Measurements from ENCODE around the gene RRP8. TPM values are rescaled to one million over a fixed set of nuclear protein-coding genes. Genes with fewer than 3 reads are reported as not detected.
A peak's percentile ranks its signal among the peaks of the same experiment; 100 is the strongest.

Gene RRP8
- 10 to 100 TPM; 18.8 to 22.2 TPM for total RNA-seq
- 10 to 100 TPM in 1 of 2 donors, 1 to 10 TPM in 1; 3.4 to 37.3 TPM for polyA plus RNA-seq
- long read RNA-seq, donor 1, full-length matches to known transcripts, result 62 of 89 reads
- long read RNA-seq, donor 1, partial matches to known transcripts, result 7 of 89 reads
- long read RNA-seq, donor 1, other reads (novel, unspliced or antisense), result 20 of 89 reads
- long read RNA-seq, donor 2, full-length matches to known transcripts, result 8 of 15 reads
- long read RNA-seq, donor 2, partial matches to known transcripts, result 3 of 15 reads
- long read RNA-seq, donor 2, other reads (novel, unspliced or antisense), result 4 of 15 reads

- H3K36me3 ChIP-seq (ENCODE audit: control insufficient read depth in 1 of 2, insufficient read depth in 2 of 2, low read length in 1 of 2), result peaks cover 0 to 21% of the 10 kb centered on the region in 2 donors
- WGBS, 2 donors, result 0% methylated on average over 68 to 72 of the region's 72 CpGs
- H3K9me3 ChIP-seq (ENCODE audit: control insufficient read depth, low read length), result no peaks in the 10 kb centered on the region
- peak within 1 kb of the TSS; percentile 80 to 92 for H3K4me3 ChIP-seq (ENCODE audit: low read length in 2 of 2)
- ATAC-seq (ENCODE audit: low FRiP score), result peak; percentile 94
- intact Hi-C loops (cut with DNase I), result loop anchor here in 1 of 2 donors (5.0 kb wide), 1 partner anchor 79 kb away; the partner anchor contains the start of gene MRPL17
- H3K4me1 ChIP-seq (ENCODE audit: control insufficient read depth in 1 of 2, insufficient read depth in 2 of 2, low read length in 2 of 2), result peaks cover 7% of the 10 kb centered on the region in 2 donors
- no peaks in the 10 kb centered on the region for H3K27me3 ChIP-seq (ENCODE audit: control insufficient read depth in 1 of 2, insufficient read depth in 2 of 2, low read length in 1 of 2)
- DNase-seq, result peak; percentile 95 to 97
- H3K27ac ChIP-seq (ENCODE audit: low read depth in 1 of 2, low read length in 2 of 2), result peak within 1 kb of the TSS; percentile 98
Observed at GRCh38 chr11:6603287-6604080, at the start of gene RRP8, which contains the start of gene ILK. TSS of gene RRP8 (minus strand) at chr11:6603616. CDS start at chr11:6603502, 114 bp downstream. TSS of gene ILK (plus strand) at chr11:6603774. CDS start at chr11:6604272, 498 bp downstream.

- Histone ChIP-seq H3K27me3 (ENCODE audit: control insufficient read depth in 1 of 2, insufficient read depth in 2 of 2, low read length in 1 of 2) (no peaks in the 10 kb centered on the region), H3K27ac (ENCODE audit: low read depth in 1 of 2, low read length in 2 of 2) (peak overlapping the region in 1 of 2 donors; percentile 53), H3K36me3 (ENCODE audit: control insufficient read depth in 1 of 2, insufficient read depth in 2 of 2, low read length in 1 of 2) (no peaks in the 10 kb centered on the region), H3K4me1 (ENCODE audit: control insufficient read depth in 1 of 2, insufficient read depth in 2 of 2, low read length in 2 of 2) (peaks cover 0 to 4% of the 10 kb centered on the region in 2 donors), H3K9me3 (ENCODE audit: control insufficient read depth, low read length) (no peaks in the 10 kb centered on the region), H3K4me3 (ENCODE audit: low read length in 2 of 2) (no peak overlapping the region)
- 86 to 91% methylated on average over 1 of the region's 1 CpG for WGBS, 2 donors
- ATAC-seq (ENCODE audit: low FRiP score) (no peak), DNase-seq (no peak)
- intact Hi-C loops (cut with DNase I), result no loop called here
Observed at GRCh38 chr11:6653097-6653496, 49.7 kb upstream of the RRP8 start.

GRCh38 chr11:6652182-6652581 lies 48.8 kb upstream of the RRP8 start:
- no peak overlapping the region for H3K4me3 ChIP-seq (ENCODE audit: low read length in 2 of 2)
- no peak for ATAC-seq (ENCODE audit: low FRiP score)
- H3K36me3 ChIP-seq (ENCODE audit: control insufficient read depth in 1 of 2, insufficient read depth in 2 of 2, low read length in 1 of 2), result no peaks in the 10 kb centered on the region
- 68 to 71% methylated on average over 3 of the region's 3 CpGs for WGBS, 2 donors
- H3K27me3 ChIP-seq (ENCODE audit: control insufficient read depth in 1 of 2, insufficient read depth in 2 of 2, low read length in 1 of 2), result no peaks in the 10 kb centered on the region
- DNase-seq, result no peak
- intact Hi-C loops (cut with DNase I), result no loop called here
- H3K27ac ChIP-seq (ENCODE audit: low read depth in 1 of 2, low read length in 2 of 2), result no peak overlapping the region
- H3K4me1 ChIP-seq (ENCODE audit: control insufficient read depth in 1 of 2, insufficient read depth in 2 of 2, low read length in 2 of 2), result peaks cover 0 to 4% of the 10 kb centered on the region in 2 donors
- H3K9me3 ChIP-seq (ENCODE audit: control insufficient read depth, low read length), result no peaks in the 10 kb centered on the region

- WGBS, 2 donors, result 57 to 66% methylated on average over 6 of the region's 6 CpGs
- no peaks in the 10 kb centered on the region for H3K36me3 ChIP-seq (ENCODE audit: control insufficient read depth in 1 of 2, insufficient read depth in 2 of 2, low read length in 1 of 2)
- H3K4me3 ChIP-seq (ENCODE audit: low read length in 2 of 2), result no peak overlapping the region
- no peaks in the 10 kb centered on the region for H3K27me3 ChIP-seq (ENCODE audit: control insufficient read depth in 1 of 2, insufficient read depth in 2 of 2, low read length in 1 of 2)
- intact Hi-C loops (cut with DNase I), result no loop called here
- ATAC-seq (ENCODE audit: low FRiP score) (no peak), DNase-seq (no peak)
- H3K4me1 ChIP-seq (ENCODE audit: control insufficient read depth in 1 of 2, insufficient read depth in 2 of 2, low read length in 2 of 2), result peaks cover 0 to 4% of the 10 kb centered on the region in 2 donors
- no peaks in the 10 kb centered on the region for H3K9me3 ChIP-seq (ENCODE audit: control insufficient read depth, low read length)
- no peak overlapping the region for H3K27ac ChIP-seq (ENCODE audit: low read depth in 1 of 2, low read length in 2 of 2)
Observed at GRCh38 chr11:6650980-6651379, 47.6 kb upstream of the RRP8 start.

- H3K36me3 ChIP-seq (ENCODE audit: control insufficient read depth in 1 of 2, insufficient read depth in 2 of 2, low read length in 1 of 2), result no peaks in the 10 kb centered on the region
- ATAC-seq (ENCODE audit: low FRiP score), result no peak
- intact Hi-C loops (cut with DNase I), result no loop called here
- H3K27ac ChIP-seq (ENCODE audit: low read depth in 1 of 2, low read length in 2 of 2), result no peak overlapping the region
- no peak for DNase-seq
- H3K27me3 ChIP-seq (ENCODE audit: control insufficient read depth in 1 of 2, insufficient read depth in 2 of 2, low read length in 1 of 2), result no peaks in the 10 kb centered on the region
- peaks cover 0 to 4% of the 10 kb centered on the region in 2 donors for H3K4me1 ChIP-seq (ENCODE audit: control insufficient read depth in 1 of 2, insufficient read depth in 2 of 2, low read length in 2 of 2)
- no peak overlapping the region for H3K4me3 ChIP-seq (ENCODE audit: low read length in 2 of 2)
- no peaks in the 10 kb centered on the region for H3K9me3 ChIP-seq (ENCODE audit: control insufficient read depth, low read length)
Observed at GRCh38 chr11:6650104-6650503, 46.7 kb upstream of the RRP8 start.

GRCh38 chr11:6648501-6648900 lies 45.1 kb upstream of the RRP8 start:
- ATAC-seq (ENCODE audit: low FRiP score) (no peak), DNase-seq (no peak)
- no peaks in the 10 kb centered on the region for H3K9me3 ChIP-seq (ENCODE audit: control insufficient read depth, low read length)
- WGBS, 2 donors, result 20 to 31% methylated on average over 1 of the region's 1 CpG
- H3K27ac ChIP-seq (ENCODE audit: low read depth in 1 of 2, low read length in 2 of 2), result no peak overlapping the region
- no peaks in the 10 kb centered on the region for H3K4me1 ChIP-seq (ENCODE audit: control insufficient read depth in 1 of 2, insufficient read depth in 2 of 2, low read length in 2 of 2)
- H3K27me3 ChIP-seq (ENCODE audit: control insufficient read depth in 1 of 2, insufficient read depth in 2 of 2, low read length in 1 of 2), result no peaks in the 10 kb centered on the region
- intact Hi-C loops (cut with DNase I), result no loop called here
- H3K36me3 ChIP-seq (ENCODE audit: control insufficient read depth in 1 of 2, insufficient read depth in 2 of 2, low read length in 1 of 2), result no peaks in the 10 kb centered on the region
- H3K4me3 ChIP-seq (ENCODE audit: low read length in 2 of 2), result no peak overlapping the region

GRCh38 chr11:6647836-6648235 lies 44.4 kb upstream of the RRP8 start:
- Histone ChIP-seq H3K36me3 (ENCODE audit: control insufficient read depth in 1 of 2, insufficient read depth in 2 of 2, low read length in 1 of 2) (no peaks in the 10 kb centered on the region), H3K4me3 (ENCODE audit: low read length in 2 of 2) (no peak overlapping the region), H3K4me1 (ENCODE audit: control insufficient read depth in 1 of 2, insufficient read depth in 2 of 2, low read length in 2 of 2) (no peaks in the 10 kb centered on the region), H3K9me3 (ENCODE audit: control insufficient read depth, low read length) (no peaks in the 10 kb centered on the region), H3K27me3 (ENCODE audit: control insufficient read depth in 1 of 2, insufficient read depth in 2 of 2, low read length in 1 of 2) (no peaks in the 10 kb centered on the region), H3K27ac (ENCODE audit: low read depth in 1 of 2, low read length in 2 of 2) (no peak overlapping the region)
- no peak for ATAC-seq (ENCODE audit: low FRiP score)
- WGBS, 2 donors, result 86 to 93% methylated on average over 2 of the region's 2 CpGs
- DNase-seq, result no peak
- intact Hi-C loops (cut with DNase I), result no loop called here

GRCh38 chr11:6646918-6647679 lies 43.7 kb upstream of the RRP8 start:
- Histone ChIP-seq H3K4me1 (ENCODE audit: control insufficient read depth in 1 of 2, insufficient read depth in 2 of 2, low read length in 2 of 2) (no peaks in the 10 kb centered on the region), H3K36me3 (ENCODE audit: control insufficient read depth in 1 of 2, insufficient read depth in 2 of 2, low read length in 1 of 2) (no peaks in the 10 kb centered on the region), H3K4me3 (ENCODE audit: low read length in 2 of 2) (no peak overlapping the region), H3K27me3 (ENCODE audit: control insufficient read depth in 1 of 2, insufficient read depth in 2 of 2, low read length in 1 of 2) (no peaks in the 10 kb centered on the region), H3K27ac (ENCODE audit: low read depth in 1 of 2, low read length in 2 of 2) (peak overlapping the region in 1 of 2 donors; percentile 22), H3K9me3 (ENCODE audit: control insufficient read depth, low read length) (no peaks in the 10 kb centered on the region)
- 18 to 29% methylated on average over 9 of the region's 9 CpGs for WGBS, 2 donors
- ATAC-seq (ENCODE audit: low FRiP score) (peak; percentile 13), DNase-seq (no peak)
- intact Hi-C loops (cut with DNase I), result no loop called here

Data from aorta (tissue), 5 donors.